Left ventricle myocardium superior (tissue), 1 donor: ENCODE measurements around the gene WDR54. TPM values are rescaled to one million over a fixed set of nuclear protein-coding genes. Genes with fewer than 3 reads are reported as not detected.
"Not testable (repeated sequence)": the region's sequence is repeated elsewhere in the genome, so short reads cannot be mapped to it uniquely, and the experiment has no call there.

Source experiments
- ATAC-seq: fragments of 200-7000 bp; cut with Tn5 transposase; one replicate; pipeline ENCODE4 v1.9.1; 2020; ENCODE audit warnings: mild to moderate bottlenecking, moderate library complexity
- DNase-seq: peaks from one replicate; pipeline ENCODE4 v3.0.0-alpha.2; 2020
- intact Hi-C: fragments of 100-400 bp; cut with micrococcal nuclease; formaldehyde crosslinking; loops from one replicate; pipeline ENCODE4 v1.11.0; 2022
- total RNA-seq: library from RNA; stranded (reverse); fragmentation: NEBNext Ultra II Directional; extraction: Animal tissue kit (Norgen Biotek cat#: 25700); gene quantifications from one replicate; pipeline ENCODE4 v1.2.1, GENCODE V29; 2021
- donor health status: DM: no; HTN: yes; CAD: no; lungs with severe emphysema.

WDR54 gene
- total RNA-seq, 1 donor from 2014 or later, result 4.4 TPM

DNA sequence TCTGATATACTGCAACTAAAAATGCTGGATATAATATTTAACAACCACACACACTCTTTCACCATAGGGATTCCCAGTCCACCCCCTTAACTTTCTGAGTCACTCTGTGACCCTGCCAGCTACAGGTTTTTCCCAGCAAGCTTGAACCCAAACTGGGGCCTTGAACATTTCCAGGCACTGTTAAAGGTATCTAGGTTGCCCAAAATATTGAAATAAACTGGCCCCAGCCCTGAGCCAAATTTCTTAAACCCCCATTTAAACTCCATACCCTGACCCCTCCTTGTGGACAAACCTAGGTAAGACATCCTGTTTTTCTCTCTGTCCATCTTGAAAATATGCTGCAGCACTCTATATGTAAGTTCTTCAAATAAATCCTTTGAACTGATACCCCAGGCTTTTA is 21.7 kb upstream of the WDR54 start:
- intact Hi-C loops, result no loop called here
- ATAC-seq (no peak), DNase-seq (no peak)

- DNase-seq, result no peak
- ATAC-seq, result no peak
- intact Hi-C loops, result no loop called here
These were observed 19.6 kb upstream of the WDR54 start for GRCh38 chr2:74401891-74402290.

DNA sequence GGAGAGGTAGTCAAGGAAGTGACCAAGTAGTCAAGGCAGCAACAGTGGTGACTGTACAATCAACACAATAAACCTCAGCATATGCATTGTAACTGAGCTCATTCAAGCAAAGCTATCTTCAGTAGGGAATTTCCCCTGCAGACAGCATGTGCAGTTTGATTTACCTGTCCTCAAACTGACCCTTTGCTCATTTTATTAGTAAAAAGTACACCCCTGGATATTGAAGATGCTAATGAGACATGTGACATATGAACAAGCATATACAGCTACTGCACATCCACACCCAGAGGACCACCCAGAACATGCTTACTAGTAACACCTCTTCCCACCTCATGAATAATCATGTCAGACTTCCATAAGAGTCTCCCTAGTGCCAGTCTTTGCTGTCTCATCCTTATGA is 15.5 kb upstream of the WDR54 start:
- ATAC-seq (no peak), DNase-seq (no peak)
- intact Hi-C loops, result no loop called here

- DNase-seq, result no peak
- peak; percentile 78 for ATAC-seq
- intact Hi-C loops, result no loop called here
These were observed 13.8 kb upstream of the WDR54 start for GRCh38 chr2:74407682-74408081.

GRCh38 chr2:74413001-74413698 is 8.4 kb upstream of the WDR54 start:
- ATAC-seq (peak; percentile 6), DNase-seq (no peak)
- intact Hi-C loops, result no loop called here

- ATAC-seq, result peak; percentile 18
- intact Hi-C loops, result no loop called here
- no peak for DNase-seq
These were observed 7.1 kb upstream of the WDR54 start for GRCh38 chr2:74414441-74414840.

- ATAC-seq (peak; percentile 84), DNase-seq (peak; percentile 77)
- intact Hi-C loops, result no loop called here
These were observed 6.4 kb upstream of the WDR54 start for GRCh38 chr2:74414881-74415761.

- intact Hi-C loops, result no loop called here
- no peak for DNase-seq
- ATAC-seq, result no peak
These were observed 5.7 kb upstream of the WDR54 start for GRCh38 chr2:74415762-74416395.

DNA sequence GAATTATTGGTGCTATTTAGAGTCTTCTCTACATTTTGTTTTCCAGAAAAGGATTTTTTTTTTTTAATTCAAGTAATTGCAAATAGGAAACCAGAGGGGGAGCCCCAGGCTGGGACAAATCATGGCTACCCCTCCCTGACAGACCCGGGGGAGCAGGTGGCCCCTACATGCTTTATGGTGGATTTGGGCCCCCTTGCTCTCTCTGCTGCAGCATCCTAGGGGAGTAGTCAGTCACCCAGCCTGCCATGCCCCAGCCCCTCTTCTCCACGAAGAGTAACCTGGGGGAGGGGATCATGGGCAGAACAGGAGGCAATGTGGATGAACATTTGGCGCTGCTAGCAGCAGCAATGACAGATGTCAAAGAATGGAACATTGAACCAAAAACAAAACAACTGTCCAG is 4.8 kb upstream of the WDR54 start:
- DNase-seq (no peak), ATAC-seq (no peak)
- intact Hi-C loops, result no loop called here

- no peak for ATAC-seq
- intact Hi-C loops, result no loop called here
These were observed 4.3 kb upstream of the WDR54 start for GRCh38 chr2:74417197-74417596.

GRCh38 chr2:74417763-74418162 is 3.8 kb upstream of the WDR54 start:
- no peak for ATAC-seq
- intact Hi-C loops, result no loop called here
- DNase-seq, result no peak

More at GRCh38 chr2:74417197-74417596, 4.3 kb upstream of the WDR54 start:
- no peak for DNase-seq

DNA sequence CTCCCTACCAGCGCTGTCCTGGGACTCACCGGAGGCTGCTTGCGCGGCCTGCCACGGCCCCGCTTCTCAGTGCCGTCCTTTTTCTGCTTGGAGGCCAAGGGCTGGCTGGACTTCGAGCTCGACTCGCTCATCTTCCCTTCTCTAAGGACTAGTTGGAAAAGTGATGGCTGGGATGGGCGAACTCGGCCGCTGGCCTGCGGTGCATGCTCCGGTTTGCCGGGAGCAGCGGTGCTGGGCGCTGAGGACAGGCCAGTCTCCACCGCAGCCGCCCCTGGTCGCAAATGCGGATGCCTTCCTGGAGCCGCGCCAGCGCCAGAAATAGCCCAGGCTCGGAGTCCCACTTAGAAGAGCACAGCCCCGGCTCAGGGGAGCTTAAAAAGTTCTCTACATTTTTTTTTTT is 3.2 kb upstream of the WDR54 start:
- intact Hi-C loops, result no loop called here
- DNase-seq, result peak; percentile 86
- peak; percentile 32 for ATAC-seq

DNA sequence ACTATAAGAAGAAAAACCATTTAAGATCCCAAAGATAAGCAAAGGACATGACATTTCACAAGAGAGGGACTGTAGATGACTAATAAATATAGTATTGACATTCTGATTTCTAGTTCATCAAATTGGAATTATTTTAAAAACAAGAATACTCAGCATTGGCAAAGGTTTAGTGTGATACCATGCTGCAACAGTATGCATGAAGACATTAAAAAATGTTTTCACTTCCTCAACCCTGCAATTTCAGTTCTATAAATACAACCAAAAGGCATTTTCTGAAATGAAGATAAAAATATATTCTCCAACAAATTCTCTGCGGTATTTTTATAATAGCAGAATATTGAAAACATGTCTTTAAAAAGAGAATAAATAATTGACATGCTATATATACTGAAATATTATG is 2.2 kb upstream of the WDR54 start:
- DNase-seq (no peak), ATAC-seq (no peak)
- intact Hi-C loops, result no loop called here

DNA sequence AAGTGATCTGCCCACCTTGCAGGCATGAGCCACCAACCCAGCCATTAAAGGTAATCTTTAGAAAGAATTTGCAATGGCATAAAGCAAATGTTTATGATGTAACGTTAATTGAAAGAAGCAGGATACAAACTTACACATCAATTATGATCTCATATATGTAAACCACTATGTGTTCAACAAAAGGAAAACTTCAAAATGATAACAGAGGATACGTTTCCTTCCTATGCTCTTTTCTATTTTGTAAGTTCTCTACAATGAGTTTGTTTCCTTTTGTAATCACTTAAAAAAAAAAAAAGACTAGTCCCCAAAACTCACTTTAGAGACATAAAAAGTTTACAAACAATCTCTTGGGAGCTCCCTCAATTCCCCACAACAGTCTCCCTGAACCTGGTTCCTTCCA is 1.5 kb upstream of the WDR54 start:
- DNase-seq, result no peak
- no peak for ATAC-seq
- intact Hi-C loops, result no loop called here

DNA sequence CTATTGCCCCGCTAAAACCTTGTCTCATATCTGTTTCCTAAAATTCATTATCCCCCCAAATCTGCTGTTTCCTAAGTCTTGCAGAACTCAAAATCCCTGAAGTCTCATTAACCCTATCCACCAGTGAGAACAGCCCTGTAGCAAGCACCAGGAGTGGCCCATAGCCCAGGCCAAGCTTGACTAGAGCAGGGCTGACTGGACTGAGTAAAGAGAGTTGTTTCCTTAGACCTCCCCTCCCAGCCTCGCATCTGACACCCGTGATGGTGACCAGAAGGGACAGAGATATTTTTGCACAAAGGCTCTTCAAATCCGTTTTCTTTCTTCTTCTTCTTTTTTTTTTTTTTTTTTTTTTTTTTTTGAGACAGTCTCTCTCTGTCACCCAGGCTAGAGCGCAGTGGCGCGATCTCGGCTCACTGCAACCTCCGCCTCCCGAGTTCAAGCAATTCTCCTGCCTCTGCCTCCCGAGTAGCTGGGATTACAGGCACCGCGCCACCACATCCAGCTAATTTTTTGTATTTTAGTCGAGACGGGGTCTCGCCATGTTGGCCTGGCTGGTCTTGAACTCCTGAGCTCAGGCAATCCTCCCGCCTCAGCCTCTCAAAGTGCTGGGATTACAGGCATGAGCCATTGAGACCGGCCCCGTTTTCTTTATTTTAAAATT is 957 bp upstream of the WDR54 start:
- intact Hi-C loops, DNase-seq, ATAC-seq: not testable (repeated sequence)

- DNase-seq, result no peak
- no peak for ATAC-seq
These were observed 1.9 kb downstream of the WDR54 start for GRCh38 chr2:74423231-74424095.

DNA sequence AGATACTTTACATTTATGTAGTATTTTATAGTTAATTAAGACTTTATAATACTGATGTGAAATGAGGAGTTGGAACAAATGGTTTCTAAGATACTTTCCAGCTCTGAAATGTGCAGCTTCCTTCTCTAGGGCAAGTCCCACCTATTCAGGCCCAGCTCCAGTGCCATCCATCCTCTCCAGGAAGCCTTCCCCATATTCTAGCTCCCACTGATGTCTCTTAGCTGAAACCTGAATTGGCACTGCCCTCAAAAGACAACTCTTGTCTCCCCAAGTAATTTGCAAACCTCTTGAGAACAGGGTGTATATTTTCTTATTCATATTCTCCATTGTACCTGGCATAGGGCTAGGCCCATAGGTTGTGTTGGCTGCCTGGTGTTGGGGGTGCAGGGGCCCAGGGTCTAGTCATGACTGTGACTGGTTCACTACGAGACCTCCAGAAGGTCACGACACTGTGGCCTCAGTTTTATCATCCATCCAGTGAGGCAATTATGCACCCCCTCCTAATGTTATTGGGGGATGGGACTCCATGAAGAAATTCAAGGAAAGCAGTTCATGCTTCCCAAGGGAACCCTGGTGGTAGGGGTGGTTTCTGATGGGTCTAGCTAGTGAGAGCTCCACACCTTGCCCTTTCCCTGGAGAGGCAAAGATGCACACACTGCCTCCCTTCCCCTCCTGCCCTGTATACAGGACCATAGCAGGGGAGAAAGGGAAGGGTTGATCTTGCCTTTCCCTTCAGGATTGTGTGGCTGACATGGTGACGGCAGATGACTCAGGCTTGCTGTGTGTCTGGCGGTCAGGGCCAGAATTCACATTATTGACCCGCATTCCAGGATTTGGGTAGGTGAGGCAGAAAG is 2.8 kb downstream of the WDR54 start:
- no peak for ATAC-seq
- intact Hi-C loops, result no loop called here

More at GRCh38 chr2:74423231-74424095, 1.9 kb downstream of the WDR54 start:
- intact Hi-C loops, result no loop called here

GRCh38 chr2:74424995-74425406 is 3.5 kb downstream of the WDR54 start:
- no peak for ATAC-seq
- intact Hi-C loops, result no loop called here
- DNase-seq, result no peak

More for the DNA sequence above, 2.8 kb downstream of the WDR54 start:
- DNase-seq, result no peak
